ENCODE results near the gene P2RX4.

Gene P2RX4

GRCh38 chr12:121181181-121181580 is 28.7 kb upstream of the P2RX4 start:
- Histone ChIP-seq H4K20me1 (ENCODE audit: control insufficient read depth, insufficient read depth, low read depth, low read length) (no peaks in the 10 kb centered on the region), H3K9me3 (ENCODE audit: control insufficient read depth, insufficient read depth, low read length) (no peaks in the 10 kb centered on the region), H3K4me3 (ENCODE audit: low read length) (no peak overlapping the region), H3K4me2 (ENCODE audit: low read length) (no peak overlapping the region), H3K4me1 (ENCODE audit: control insufficient read depth, low read length) (peaks cover 32% of the 10 kb centered on the region), H3K9me2 (replicated peaks; ENCODE audit: control insufficient read depth, low read length) (no peaks in the 10 kb centered on the region), H3K36me3 (ENCODE audit: control insufficient read depth, low read length) (no peaks in the 10 kb centered on the region), H3F3A (ENCODE audit: control insufficient read depth, insufficient read depth) (no peaks in the 10 kb centered on the region), H3K27me3 (ENCODE audit: control insufficient read depth, low read length) (no peaks in the 10 kb centered on the region), H3K27ac (ENCODE audit: low read depth, low read length) (no peak overlapping the region), H3K79me2 (ENCODE audit: control insufficient read depth, low read length) (no peaks in the 10 kb centered on the region)
- no peak for TF ChIP-seq EZH2phosphoT487 (IDR thresholded peaks at IDR 0.05; ENCODE audit: borderline replicate concordance, low read length)
- TF ChIP-seq CTCF (IDR thresholded peaks at IDR 0.05; ENCODE audit: low read depth, low read length, poor library complexity, severe bottlenecking): no peak

- TF ChIP-seq EZH2phosphoT487 (IDR thresholded peaks at IDR 0.05; ENCODE audit: borderline replicate concordance, low read length): no peak
- no peak for TF ChIP-seq CTCF (IDR thresholded peaks at IDR 0.05; ENCODE audit: low read depth, low read length, poor library complexity, severe bottlenecking)
- peaks cover 23% of the 10 kb centered on the region for H3K4me1 ChIP-seq (ENCODE audit: control insufficient read depth, low read length)
Observed at GRCh38 chr12:121182222-121182893, 27.6 kb upstream of the P2RX4 start.

GRCh38 chr12:121184425-121184824 is 25.5 kb upstream of the P2RX4 start:
- H3K4me1 ChIP-seq (ENCODE audit: control insufficient read depth, low read length): peaks cover 23% of the 10 kb centered on the region
- H3K36me3 ChIP-seq (ENCODE audit: control insufficient read depth, low read length): no peaks in the 10 kb centered on the region
- H3K79me2 ChIP-seq (ENCODE audit: control insufficient read depth, low read length): no peaks in the 10 kb centered on the region
- H3K27ac ChIP-seq (ENCODE audit: low read depth, low read length): no peak overlapping the region
- H4K20me1 ChIP-seq (ENCODE audit: control insufficient read depth, insufficient read depth, low read depth, low read length): no peaks in the 10 kb centered on the region
- TF ChIP-seq EZH2phosphoT487 (IDR thresholded peaks at IDR 0.05; ENCODE audit: borderline replicate concordance, low read length) (no peak), CTCF (IDR thresholded peaks at IDR 0.05; ENCODE audit: low read depth, low read length, poor library complexity, severe bottlenecking) (no peak)
- no peaks in the 10 kb centered on the region for H3K9me3 ChIP-seq (ENCODE audit: control insufficient read depth, insufficient read depth, low read length)
- H3K27me3 ChIP-seq (ENCODE audit: control insufficient read depth, low read length): no peaks in the 10 kb centered on the region
- H3F3A ChIP-seq (ENCODE audit: control insufficient read depth, insufficient read depth): no peaks in the 10 kb centered on the region
- H3K4me3 ChIP-seq (ENCODE audit: low read length): no peak overlapping the region
- H3K4me2 ChIP-seq (ENCODE audit: low read length): no peak overlapping the region
- no peaks in the 10 kb centered on the region for H3K9me2 ChIP-seq (replicated peaks; ENCODE audit: control insufficient read depth, low read length)

More at GRCh38 chr12:121182222-121182893, 27.6 kb upstream of the P2RX4 start:
- no peak overlapping the region for H3K27ac ChIP-seq (ENCODE audit: low read depth, low read length)
- no peaks in the 10 kb centered on the region for H3F3A ChIP-seq (ENCODE audit: control insufficient read depth, insufficient read depth)
- no peaks in the 10 kb centered on the region for H3K36me3 ChIP-seq (ENCODE audit: control insufficient read depth, low read length)
- no peaks in the 10 kb centered on the region for H3K9me3 ChIP-seq (ENCODE audit: control insufficient read depth, insufficient read depth, low read length)
- no peaks in the 10 kb centered on the region for H3K27me3 ChIP-seq (ENCODE audit: control insufficient read depth, low read length)
- H3K4me2 ChIP-seq (ENCODE audit: low read length): peak overlapping the region; percentile 40
- no peaks in the 10 kb centered on the region for H3K9me2 ChIP-seq (replicated peaks; ENCODE audit: control insufficient read depth, low read length)
- no peaks in the 10 kb centered on the region for H4K20me1 ChIP-seq (ENCODE audit: control insufficient read depth, insufficient read depth, low read depth, low read length)
- H3K79me2 ChIP-seq (ENCODE audit: control insufficient read depth, low read length): no peaks in the 10 kb centered on the region
- H3K4me3 ChIP-seq (ENCODE audit: low read length): 0 out of 2 replicates have a peak overlapping the region, but pooled peaks have one; percentile 0
